Activated naive CD8-positive, alpha-beta T cell treated with anti-CD3 and anti-CD28 coated beads for 36 hours (primary cell): ENCODE measurements around the gene OR9A2. TPM values are rescaled to one million over a fixed set of nuclear protein-coding genes. Genes with fewer than 3 reads are reported as not detected.

Experiments
- DNase-seq: peaks from one replicate; pipeline ENCODE4 v3.0.0; 2021
- H3K27ac Mint-ChIP-seq: one replicate; pipeline ENCODE4 v1.8.0; 2022; ENCODE audit warnings: mild to moderate bottlenecking, moderate library complexity, mixed read lengths
- H3K27me3 Mint-ChIP-seq: one replicate; pipeline ENCODE4 v1.8.0; 2022; ENCODE audit warnings: mild to moderate bottlenecking, mixed read lengths
- H3K36me3 Mint-ChIP-seq: one replicate; pipeline ENCODE4 v1.8.0; 2021; ENCODE audit warnings: mild to moderate bottlenecking, mixed read lengths
- H3K4me1 Mint-ChIP-seq: one replicate; pipeline ENCODE4 v1.8.0; 2021; ENCODE audit warnings: mixed read lengths
- H3K4me3 Mint-ChIP-seq: one replicate; pipeline ENCODE4 v1.8.0; 2022; ENCODE audit warnings: mild to moderate bottlenecking, moderate library complexity, mixed read lengths
- H3K9me3 Mint-ChIP-seq: one replicate; pipeline ENCODE4 v1.8.0; 2022; ENCODE audit warnings: mixed read lengths
- total RNA-seq, 2 experiments: library from RNA; stranded (reverse); gene quantifications; one replicate each; pipeline ENCODE4 v1.2.3, GENCODE V29; 2021

OR9A2 gene
- total RNA-seq, 2 experiments from 2014 or later, result not detected

- Mint-ChIP-seq H3K9me3 (no peaks in the 10 kb centered on the region), H3K27ac (no peak overlapping the region), H3K36me3 (no peaks in the 10 kb centered on the region), H3K27me3 (no peaks in the 10 kb centered on the region), H3K4me1 (no peaks in the 10 kb centered on the region), H3K4me3 (no peak overlapping the region)
- DNase-seq, result no peak
These were observed 15.3 kb upstream of the OR9A2 start for GRCh38 chr7:143042159-143042789.

GRCh38 chr7:143041346-143041745, 14.4 kb upstream of the OR9A2 start:
- Mint-ChIP-seq H3K4me3 (no peak overlapping the region), H3K27me3 (no peaks in the 10 kb centered on the region), H3K27ac (no peak overlapping the region), H3K4me1 (no peaks in the 10 kb centered on the region), H3K9me3 (no peaks in the 10 kb centered on the region), H3K36me3 (no peaks in the 10 kb centered on the region)
- no peak for DNase-seq

- H3K4me1 Mint-ChIP-seq, result no peaks in the 10 kb centered on the region
- no peak for DNase-seq
- peaks cover 2% of the 10 kb centered on the region for H3K27me3 Mint-ChIP-seq
- H3K36me3 Mint-ChIP-seq, result no peaks in the 10 kb centered on the region
- no peak overlapping the region for H3K4me3 Mint-ChIP-seq
- H3K27ac Mint-ChIP-seq, result no peak overlapping the region
- H3K9me3 Mint-ChIP-seq, result peaks cover 2% of the 10 kb centered on the region
These were observed 13.3 kb upstream of the OR9A2 start for GRCh38 chr7:143040209-143040715.

- no peaks in the 10 kb centered on the region for H3K36me3 Mint-ChIP-seq
- no peak for DNase-seq
- no peak overlapping the region for H3K4me3 Mint-ChIP-seq
- no peak overlapping the region for H3K27ac Mint-ChIP-seq
- H3K4me1 Mint-ChIP-seq, result no peaks in the 10 kb centered on the region
- H3K9me3 Mint-ChIP-seq, result peaks cover 10% of the 10 kb centered on the region
- peaks cover 4% of the 10 kb centered on the region for H3K27me3 Mint-ChIP-seq
These were observed 11.7 kb upstream of the OR9A2 start for GRCh38 chr7:143038635-143039034.

GRCh38 chr7:143027683-143028082, 751 bp upstream of the OR9A2 start:
- Mint-ChIP-seq H3K36me3 (no peaks in the 10 kb centered on the region), H3K27me3 (peaks cover 3% of the 10 kb centered on the region), H3K9me3 (no peaks in the 10 kb centered on the region), H3K4me3 (no peak overlapping the region), H3K4me1 (no peaks in the 10 kb centered on the region), H3K27ac (no peak overlapping the region)
- no peak for DNase-seq

- H3K9me3 Mint-ChIP-seq, result no peaks in the 10 kb centered on the region
- H3K4me1 Mint-ChIP-seq, result no peaks in the 10 kb centered on the region
- no peak for DNase-seq
- H3K27ac Mint-ChIP-seq, result no peak overlapping the region
- H3K36me3 Mint-ChIP-seq, result no peaks in the 10 kb centered on the region
- no peak overlapping the region for H3K4me3 Mint-ChIP-seq
- peaks cover 3% of the 10 kb centered on the region for H3K27me3 Mint-ChIP-seq
These were observed 1.6 kb downstream of the OR9A2 start for GRCh38 chr7:143025371-143025770.

GRCh38 chr7:143023047-143023446, 3.9 kb downstream of the OR9A2 start:
- no peaks in the 10 kb centered on the region for H3K4me1 Mint-ChIP-seq
- peaks cover 3% of the 10 kb centered on the region for H3K27me3 Mint-ChIP-seq
- H3K9me3 Mint-ChIP-seq, result no peaks in the 10 kb centered on the region
- H3K4me3 Mint-ChIP-seq, result no peak overlapping the region
- no peak for DNase-seq
- H3K27ac Mint-ChIP-seq, result no peak overlapping the region
- no peaks in the 10 kb centered on the region for H3K36me3 Mint-ChIP-seq

GRCh38 chr7:143018931-143019330, 8.0 kb downstream of the OR9A2 start:
- no peak overlapping the region for H3K27ac Mint-ChIP-seq
- H3K4me1 Mint-ChIP-seq, result no peaks in the 10 kb centered on the region
- peaks cover 7% of the 10 kb centered on the region for H3K27me3 Mint-ChIP-seq
- DNase-seq, result no peak
- no peak overlapping the region for H3K4me3 Mint-ChIP-seq
- H3K36me3 Mint-ChIP-seq, result no peaks in the 10 kb centered on the region
- H3K9me3 Mint-ChIP-seq, result no peaks in the 10 kb centered on the region

- no peaks in the 10 kb centered on the region for H3K36me3 Mint-ChIP-seq
- H3K27ac Mint-ChIP-seq, result no peak overlapping the region
- DNase-seq, result no peak
- H3K9me3 Mint-ChIP-seq, result no peaks in the 10 kb centered on the region
- H3K27me3 Mint-ChIP-seq, result peaks cover 7% of the 10 kb centered on the region
- no peaks in the 10 kb centered on the region for H3K4me1 Mint-ChIP-seq
- H3K4me3 Mint-ChIP-seq, result no peak overlapping the region
These were observed 9.9 kb downstream of the OR9A2 start for GRCh38 chr7:143016996-143017395.

GRCh38 chr7:143015926-143016490, 10.9 kb downstream of the OR9A2 start:
- Mint-ChIP-seq H3K4me1 (no peaks in the 10 kb centered on the region), H3K27me3 (peaks cover 7% of the 10 kb centered on the region), H3K36me3 (no peaks in the 10 kb centered on the region), H3K4me3 (no peak overlapping the region), H3K9me3 (no peaks in the 10 kb centered on the region), H3K27ac (no peak overlapping the region)
- DNase-seq, result no peak

- H3K4me3 Mint-ChIP-seq, result no peak overlapping the region
- H3K27ac Mint-ChIP-seq, result no peak overlapping the region
- no peaks in the 10 kb centered on the region for H3K9me3 Mint-ChIP-seq
- no peaks in the 10 kb centered on the region for H3K4me1 Mint-ChIP-seq
- peaks cover 7% of the 10 kb centered on the region for H3K27me3 Mint-ChIP-seq
- DNase-seq, result no peak
- H3K36me3 Mint-ChIP-seq, result no peaks in the 10 kb centered on the region
These were observed 11.8 kb downstream of the OR9A2 start for GRCh38 chr7:143015084-143015483.

- no peak overlapping the region for H3K4me3 Mint-ChIP-seq
- DNase-seq, result no peak
- no peaks in the 10 kb centered on the region for H3K9me3 Mint-ChIP-seq
- peaks cover 7% of the 10 kb centered on the region for H3K27me3 Mint-ChIP-seq
- H3K27ac Mint-ChIP-seq, result no peak overlapping the region
- no peaks in the 10 kb centered on the region for H3K4me1 Mint-ChIP-seq
- H3K36me3 Mint-ChIP-seq, result no peaks in the 10 kb centered on the region
These were observed 13.0 kb downstream of the OR9A2 start for GRCh38 chr7:143013893-143014292.

- no peaks in the 10 kb centered on the region for H3K9me3 Mint-ChIP-seq
- no peaks in the 10 kb centered on the region for H3K4me1 Mint-ChIP-seq
- H3K27ac Mint-ChIP-seq, result no peak overlapping the region
- no peak overlapping the region for H3K4me3 Mint-ChIP-seq
- DNase-seq, result no peak
- H3K36me3 Mint-ChIP-seq, result no peaks in the 10 kb centered on the region
- peaks cover 7% of the 10 kb centered on the region for H3K27me3 Mint-ChIP-seq
These were observed 13.5 kb downstream of the OR9A2 start for GRCh38 chr7:143013473-143013872.

GRCh38 chr7:143012409-143012808, 14.5 kb downstream of the OR9A2 start:
- no peak for DNase-seq
- Mint-ChIP-seq H3K4me1 (peaks cover 3% of the 10 kb centered on the region), H3K27me3 (peaks cover 12% of the 10 kb centered on the region), H3K36me3 (no peaks in the 10 kb centered on the region), H3K27ac (no peak overlapping the region), H3K4me3 (no peak overlapping the region), H3K9me3 (no peaks in the 10 kb centered on the region)

- no peak for DNase-seq
- H3K4me1 Mint-ChIP-seq, result peaks cover 3% of the 10 kb centered on the region
- no peak overlapping the region for H3K4me3 Mint-ChIP-seq
- no peaks in the 10 kb centered on the region for H3K36me3 Mint-ChIP-seq
- no peak overlapping the region for H3K27ac Mint-ChIP-seq
- H3K27me3 Mint-ChIP-seq, result peaks cover 12% of the 10 kb centered on the region
- no peaks in the 10 kb centered on the region for H3K9me3 Mint-ChIP-seq
These were observed 14.9 kb downstream of the OR9A2 start for GRCh38 chr7:143012001-143012400.
